Upper lobe of right lung (tissue), 1 donor: ENCODE data around the gene NMRAL1. TPM values are rescaled to one million over a fixed set of nuclear protein-coding genes. Genes with fewer than 3 reads are reported as not detected.
A peak's percentile ranks its signal among the peaks of the same experiment; 100 is the strongest.

Experiments
- ATAC-seq: fragments of 200-7000 bp; cut with Tn5 transposase; one replicate; pipeline ENCODE4 v1.9.1; 2020; ENCODE audit warnings: mild to moderate bottlenecking, moderate library complexity
- DNase-seq: peaks from one replicate; pipeline ENCODE4 v3.0.0-alpha.2; 2020
- H3K27ac ChIP-seq: fragments of 200-600 bp; one replicate; pipeline ENCODE4 v1.8.0; 2022
- H3K27me3 ChIP-seq: fragments of 200-600 bp; one replicate; pipeline ENCODE4 v1.8.0; 2022; ENCODE audit warnings: mild to moderate bottlenecking
- H3K36me3 ChIP-seq: fragments of 200-600 bp; one replicate; pipeline ENCODE4 v1.8.0; 2022
- H3K4me1 ChIP-seq: fragments of 200-600 bp; one replicate; pipeline ENCODE4 v1.8.0; 2022
- H3K4me3 ChIP-seq: fragments of 200-600 bp; one replicate; pipeline ENCODE4 v1.8.0; 2022; ENCODE audit warnings: mild to moderate bottlenecking
- H3K9me3 ChIP-seq: fragments of 200-600 bp; one replicate; pipeline ENCODE4 v1.8.0; 2022
- CTCF ChIP-seq: fragments of 200-600 bp; IDR thresholded peaks from one replicate; pipeline ENCODE4 v1.8.0; 2022; ENCODE audit warnings: antibody characterized with exemption
- intact Hi-C: fragments of 100-400 bp; cut with DNase I; formaldehyde crosslinking; loops from one replicate; pipeline ENCODE4 v1.11.0; 2022
- total RNA-seq: library from RNA; stranded (reverse); fragmentation: NEBNext Ultra II Directional; extraction: Animal tissue kit (Norgen Biotek cat#: 25700); gene quantifications from one replicate; pipeline ENCODE4 v1.2.1, GENCODE V29; 2021
- donor health status: DM: no; HTN: yes; CAD: no; lungs with severe emphysema.

NMRAL1 gene
- total RNA-seq, 1 donor from 2014 or later, result 39.0 TPM

- Histone ChIP-seq H3K27ac (no peak overlapping the region), H3K9me3 (no peaks in the 10 kb centered on the region), H3K36me3 (peaks cover 20% of the 10 kb centered on the region), H3K4me3 (no peak overlapping the region), H3K27me3 (no peaks in the 10 kb centered on the region), H3K4me1 (peaks cover 53% of the 10 kb centered on the region)
- intact Hi-C loops, result no loop called here
- no peak for DNase-seq
- no peak for ATAC-seq
- TF ChIP-seq CTCF, result no peak
Observed at GRCh38 chr16:4412854-4413253, 61.6 kb downstream of the NMRAL1 start.

- ATAC-seq, result no peak
- Histone ChIP-seq H3K4me1 (peaks cover 53% of the 10 kb centered on the region), H3K27me3 (no peaks in the 10 kb centered on the region), H3K4me3 (no peak overlapping the region), H3K9me3 (no peaks in the 10 kb centered on the region), H3K36me3 (peaks cover 27% of the 10 kb centered on the region), H3K27ac (peak overlapping the region; percentile 53)
- DNase-seq, result no peak
- intact Hi-C loops, result no loop called here
- TF ChIP-seq CTCF, result no peak
Observed at GRCh38 chr16:4412159-4412558, 62.3 kb downstream of the NMRAL1 start.

Other genes with a start within 250 kb of the NMRAL1 start
- gene SRL, start 232.5 kb downstream of the NMRAL1 start, total RNA-seq, result 0.64 TPM
- gene TFAP4, start 201.6 kb downstream of the NMRAL1 start, total RNA-seq, result 9.6 TPM
- gene GLIS2, start 158.6 kb downstream of the NMRAL1 start, total RNA-seq, result 34.1 TPM
- 41.2 TPM for gene PAM16, start 123.3 kb downstream of the NMRAL1 start, total RNA-seq
- 20.3 TPM for gene VASN, start 102.8 kb downstream of the NMRAL1 start, total RNA-seq
- gene CORO7, start 58.0 kb downstream of the NMRAL1 start, total RNA-seq, result 52.4 TPM
- gene DNAJA3, start 48.8 kb downstream of the NMRAL1 start, total RNA-seq, result 36.1 TPM
- 53.0 TPM for gene HMOX2, start 1.8 kb upstream of the NMRAL1 start, total RNA-seq
- gene CDIP1, start 64.1 kb upstream of the NMRAL1 start, total RNA-seq, result 23.8 TPM
- 0.32 TPM for gene C16orf96, start 81.7 kb upstream of the NMRAL1 start, total RNA-seq
- 35.5 TPM for gene UBALD1, start 140.3 kb upstream of the NMRAL1 start, total RNA-seq
- 81.3 TPM for gene MGRN1, start 150.2 kb upstream of the NMRAL1 start, total RNA-seq
- 24.0 TPM for gene NUDT16L1, start 218.9 kb upstream of the NMRAL1 start, total RNA-seq